DND-41 (cell line): ENCODE results near the gene PTPN1.

Experiments used
- ATAC-seq: fragments of 200-7000 bp; cut with Tn5 transposase; 3 replicates; pipeline ENCODE4 v1.9.1; 2021; ENCODE audit warnings: low read depth; ENCODE audit not compliant: insufficient read depth
- DNase-seq: peaks from one replicate; pipeline ENCODE4 v3.0.0-alpha.2; 2020
- H2AFZ ChIP-seq: 2 replicates; pipeline ENCODE4 v1.6.0; 2012; ENCODE audit warnings: low read depth, low read length
- H3K27ac ChIP-seq: 2 replicates; pipeline ENCODE4 v1.5.1; 2012; ENCODE audit warnings: low read length, inconsistent platforms
- H3K27me3 ChIP-seq: fragments of 200-600 bp; sonication (generic); 2 replicates; pipeline ENCODE4 v1.6.0; 2012; ENCODE audit warnings: low read length, mild to moderate bottlenecking, inconsistent platforms; ENCODE audit not compliant: insufficient read depth, poor library complexity
- H3K36me3 ChIP-seq: 2 replicates; pipeline ENCODE4 v1.5.1; 2012; ENCODE audit warnings: low read length, inconsistent platforms; ENCODE audit not compliant: insufficient read depth
- H3K4me1 ChIP-seq: 2 replicates; pipeline ENCODE4 v1.5.1; 2012; ENCODE audit warnings: mild to moderate bottlenecking, low read length; ENCODE audit not compliant: insufficient read depth
- H3K4me2 ChIP-seq: 2 replicates; pipeline ENCODE4 v1.6.0; 2012; ENCODE audit warnings: mild to moderate bottlenecking, moderate library complexity, low read length, inconsistent platforms; ENCODE audit not compliant: insufficient read depth
- H3K4me3 ChIP-seq, 2 experiments: fragments of 200-600 bp in 1 of 2; shearing (Covaris generic) in 1 of 2; 2 replicates each; pipeline ENCODE4 v1.5.1; 2012 to 2016; ENCODE audit warnings: inconsistent platforms in 2 of 2, low read length in 2 of 2, mild to moderate bottlenecking in 2 of 2, low read depth in 1 of 2, moderate library complexity in 1 of 2
- H3K79me2 ChIP-seq: 2 replicates; pipeline ENCODE4 v1.6.0; 2012; ENCODE audit warnings: low read length, inconsistent platforms; ENCODE audit not compliant: insufficient read depth
- H3K9ac ChIP-seq: 2 replicates; pipeline ENCODE4 v1.6.0; 2012; ENCODE audit warnings: low read depth, mild to moderate bottlenecking, inconsistent platforms, low read length, moderate library complexity
- H3K9me3 ChIP-seq: 2 replicates; pipeline ENCODE4 v1.5.1; 2012; ENCODE audit warnings: low read length, moderate library complexity, mild to moderate bottlenecking, inconsistent platforms; ENCODE audit not compliant: insufficient read depth, severe bottlenecking
- H4K20me1 ChIP-seq: 2 replicates; pipeline ENCODE4 v1.6.0; 2012; ENCODE audit warnings: low read length; ENCODE audit not compliant: insufficient read depth
- CTCF ChIP-seq: IDR thresholded peaks from 2 replicates; pipeline ENCODE4 v1.5.1; 2012; ENCODE audit warnings: borderline replicate concordance, low read length, moderate library complexity, mild to moderate bottlenecking; ENCODE audit not compliant: poor library complexity, severe bottlenecking; ENCODE audit errors: extremely low read depth
- EZH2 ChIP-seq: IDR thresholded peaks from 3 replicates; pipeline ENCODE4 v1.6.1; 2012; ENCODE audit warnings: borderline replicate concordance, low read depth, mild to moderate bottlenecking, moderate library complexity, low read length, inconsistent platforms; ENCODE audit not compliant: severe bottlenecking

PTPN1 gene

GRCh38 chr20:50509923-50510705, at the start of gene PTPN1:
PTPN1 (plus strand) TSS chr20:50510383; CDS start chr20:50510528, 145 bp downstream.
- peaks cover 50% of the 10 kb centered on the region for H3K79me2 ChIP-seq
- H3K36me3 ChIP-seq, result peaks cover 4% of the 10 kb centered on the region
- peak within 1 kb of the TSS; percentile 90 for H2AFZ ChIP-seq
- TF ChIP-seq EZH2, result no peak
- TF ChIP-seq CTCF, result peak; percentile 7
- H3K4me2 ChIP-seq, result peak within 1 kb of the TSS; percentile 95
- H4K20me1 ChIP-seq, result peaks cover 40% of the 10 kb centered on the region
- H3K4me3 ChIP-seq, result peak within 1 kb of the TSS; percentile 75 to 94
- H3K9me3 ChIP-seq, result no peaks in the 10 kb centered on the region
- peaks cover 47% of the 10 kb centered on the region for H3K4me1 ChIP-seq
- peak; percentile 100 for DNase-seq
- H3K27ac ChIP-seq, result peak within 1 kb of the TSS; percentile 87
- H3K9ac ChIP-seq, result peak within 1 kb of the TSS; percentile 92
- ATAC-seq, result peak; percentile 95
- peaks cover under 1% of the 10 kb centered on the region for H3K27me3 ChIP-seq

GRCh38 chr20:50460608-50461267, 49.4 kb upstream of the PTPN1 start:
- Histone ChIP-seq H3K4me3 (no peak overlapping the region), H3K79me2 (no peaks in the 10 kb centered on the region), H3K27ac (no peak overlapping the region), H3K9ac (no peak overlapping the region), H3K9me3 (no peaks in the 10 kb centered on the region), H3K27me3 (no peaks in the 10 kb centered on the region), H3K4me2 (no peak overlapping the region), H3K4me1 (peaks cover 7% of the 10 kb centered on the region), H2AFZ (no peak overlapping the region), H4K20me1 (no peaks in the 10 kb centered on the region), H3K36me3 (no peaks in the 10 kb centered on the region)
- TF ChIP-seq CTCF (peak; percentile 97), EZH2 (no peak)
- ATAC-seq (peak; percentile 86), DNase-seq (peak; percentile 84)

- Histone ChIP-seq H3K79me2 (no peaks in the 10 kb centered on the region), H3K9ac (no peak overlapping the region), H2AFZ (no peak overlapping the region), H3K27me3 (no peaks in the 10 kb centered on the region), H4K20me1 (no peaks in the 10 kb centered on the region), H3K36me3 (no peaks in the 10 kb centered on the region), H3K9me3 (no peaks in the 10 kb centered on the region), H3K4me1 (peaks cover 7% of the 10 kb centered on the region), H3K4me3 (no peak overlapping the region), H3K4me2 (no peak overlapping the region), H3K27ac (no peak overlapping the region)
- TF ChIP-seq CTCF, result no peak
- no peak for TF ChIP-seq EZH2
- DNase-seq, result no peak
- no peak for ATAC-seq
These were observed 48.0 kb upstream of the PTPN1 start for GRCh38 chr20:50462093-50462690.
